Heart left ventricle (tissue), 16 donors: ENCODE data around the gene HS6ST3. TPM values are rescaled to one million over a fixed set of nuclear protein-coding genes. Genes with fewer than 3 reads are reported as not detected.

Source experiments
- ATAC-seq, 4 donors: fragments of 200-7000 bp; cut with Tn5 transposase; one replicate each; pipeline ENCODE4 v1.9.1; 2020 to 2022; ENCODE audit warnings: moderate library complexity in 4 of 4, mild to moderate bottlenecking in 3 of 4, moderate number of reproducible peaks in 1 of 4
- DNase-seq, 5 donors: peaks; one replicate each; pipeline ENCODE4 v3.0.0-alpha.2; 2020
- H3K27ac ChIP-seq, 12 donors: fragments of 200-600 bp; sonication (generic) in 4 of 12; one replicate each; pipeline versions ENCODE4 v1.5.0 to v1.8.0; 2016 to 2022; ENCODE audit warnings: mild to moderate bottlenecking in 2 of 12
- H3K27me3 ChIP-seq, 9 donors: fragments of 200-600 bp; sonication (generic) in 2 of 9; one replicate each; pipeline versions ENCODE4 v1.5.1 to v1.8.0; 2016 to 2022; ENCODE audit warnings: mild to moderate bottlenecking in 3 of 9
- H3K36me3 ChIP-seq, 9 donors: fragments of 200-600 bp; sonication (generic) in 2 of 9; one replicate each; pipeline versions ENCODE4 v1.5.0 to v1.8.0; 2018 to 2022; ENCODE audit warnings: mild to moderate bottlenecking in 2 of 9
- H3K4me1 ChIP-seq, 12 donors: fragments of 200-600 bp; sonication (generic) in 4 of 12; one replicate each; pipeline versions ENCODE4 v1.5.0 to v1.8.0; 2016 to 2022; ENCODE audit warnings: mild to moderate bottlenecking in 3 of 12
- H3K4me3 ChIP-seq, 12 donors: fragments of 200-600 bp; sonication (generic) in 4 of 12; one replicate each; pipeline versions ENCODE4 v1.5.0 to v1.8.0; 2017 to 2022; ENCODE audit warnings: mild to moderate bottlenecking in 9 of 12, moderate library complexity in 4 of 12
- H3K9me3 ChIP-seq, 12 donors: fragments of 200-600 bp; sonication (generic) in 4 of 12; one replicate each; pipeline versions ENCODE4 v1.5.0 to v1.8.0; 2016 to 2022; ENCODE audit warnings: mild to moderate bottlenecking in 1 of 12
- CTCF ChIP-seq, 12 donors: fragments of 200-600 bp; sonication (generic) in 4 of 12; IDR thresholded peaks; one replicate each; pipeline versions ENCODE4 v1.5.0 to v1.8.0; 2018 to 2022; ENCODE audit warnings: antibody characterized with exemption in 12 of 12, mild to moderate bottlenecking in 5 of 12
- POLR2A ChIP-seq, 2 donors: fragments of 450-650 bp; IDR thresholded peaks; one replicate each; pipeline ENCODE4 v1.6.1; 2017; ENCODE audit warnings: antibody characterized with exemption in 2 of 2, mild to moderate bottlenecking in 2 of 2, moderate library complexity in 2 of 2
- WGBS, 4 donors: extraction: QIAGEN DNeasy Blood & Tissue Kit in 2 of 4; methylation state at CpG; one replicate each; pipeline versions ENCODE4 v1.1.5 to v1.1.7; 2013 to 2018; 5-methylcytosine and 5-hydroxymethylcytosine counted together
- intact Hi-C, 10 donors: fragments of 100-400 bp; cut with DNase I; formaldehyde crosslinking; loops; one replicate each; pipeline versions ENCODE4 v1.11.1 to v1.14.2; 2022
- polyA plus RNA-seq, 2 donors: library from polyadenylated mRNA; stranded (reverse); fragments of 200-250 nt; gene quantifications; one replicate each; pipeline ENCODE4 v1.2.3, GENCODE V29; 2013
- total RNA-seq, 9 donors: library from RNA; depleted of rRNA in 2 of 9; stranded (reverse); fragments of >200 nt in 2 of 9; fragmentation: NEBNext Ultra II Directional in 3 of 9; extraction: Animal tissue kit (Norgen Biotek cat#: 25700) in 3 of 9; gene quantifications; one replicate each; pipeline versions ENCODE4 v1.1.0 to v1.2.4, GENCODE V29; 2016 to 2023
- donor health status: ischemic (EF 13 %, LVEDD 7.1; RV severe dilation, severe dysfunction).
- donor health status: healthy with polysubstance abuse.
- donor health status: DM: no; HTN: yes; CAD: no.
- donor health status: DM: no; HTN: no; CAD: no.
- donor health status: ischemic (EF 25% LVEDD 6.9; RV normal size, moderate dysfunction).
- donor health status: ischemic (EF 25% LVEDD 5.7; RV mildly dilated, moderate dysfunction).
- donor health status: healthy.
- donor health status: DM: yes; HTN: yes; CAD: no.
- donor health status: ischemic (EF 35%, LVEDD 5.7; RV mildly dilated, moderate dysfunction).
- donor health status: nonischemic (EF 11% LVEDD 7.7; RV severe dilation, severe dysfunction).
- donor health status: DM: yes; HTN: yes; CAD: no.
- donor health status: PGD.
- donor health status: ischemic (EF 29% LVEDD 5.4; RV normal size, mild dysfunction).
- donor health status: nonischemic (EF 23%, LVEDD 6.1; RV moderate dilation, normal function).

The HS6ST3 gene
- total and polyA plus RNA-seq, 11 donors, result 0.01 to 5.2 (median 1.2) TPM

GRCh38 chr13:96052656-96053002, 37.3 kb upstream of the HS6ST3 start:
- Histone ChIP-seq H3K27me3 (no peaks in the 10 kb centered on the region), H3K4me1 (peaks cover 0 to 13% (median 6%) of the 10 kb centered on the region in 12 donors), H3K36me3 (no peaks in the 10 kb centered on the region), H3K27ac (peak overlapping the region; percentile 11 to 90 (median 78)), H3K9me3 (no peaks in the 10 kb centered on the region), H3K4me3 (peak overlapping the region; percentile 58 to 99 (median 78))
- TF ChIP-seq POLR2A (IDR thresholded peaks at IDR 0.05), result no peak
- TF ChIP-seq CTCF (IDR thresholded peaks at IDR 0.05), result no peak
- no peak for DNase-seq
- intact Hi-C loops, result no loop called here
- 0 to 2% (median 1%) methylated on average over 12 of the region's 12 CpGs for WGBS, 4 donors
- ATAC-seq, result peak in 3 of 4 donors; percentile 21 to 59 (median 25)

DNA sequence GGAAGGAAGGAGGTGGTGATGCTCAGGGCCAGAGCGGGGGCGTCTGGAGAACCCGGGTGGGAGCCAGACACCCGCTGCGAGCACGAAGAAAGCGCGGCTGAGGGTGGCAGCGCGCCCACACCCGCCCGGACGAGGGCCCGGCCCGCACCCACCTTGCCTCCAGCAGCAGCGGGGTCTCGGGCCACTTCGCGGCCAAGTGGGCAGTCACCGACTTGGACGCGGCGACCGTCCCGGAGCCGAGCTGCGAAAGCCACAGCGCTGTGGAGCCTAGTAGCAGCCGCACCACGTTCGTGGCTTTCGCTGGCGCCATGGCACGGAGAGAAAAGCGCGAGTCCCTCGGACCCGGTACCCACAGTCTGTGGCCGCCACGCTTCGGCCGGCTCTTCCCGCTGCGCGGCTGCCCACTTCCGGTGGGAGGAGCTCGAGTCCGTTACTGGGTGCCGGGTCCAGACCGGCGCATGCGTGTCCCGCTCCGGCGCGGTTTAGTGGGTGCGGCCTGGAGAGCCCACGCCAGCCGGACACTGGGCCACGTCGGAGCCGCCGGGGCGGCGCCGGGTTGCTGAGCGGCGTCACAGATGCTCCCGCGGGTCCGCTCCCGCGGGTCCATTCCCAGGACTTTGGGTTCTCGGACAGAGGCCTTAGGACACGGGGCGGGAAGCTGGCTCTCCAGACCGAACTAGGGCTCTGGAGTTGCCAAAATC, 36.8 kb upstream of the HS6ST3 start, which contains the start of gene UGGT2:
Gene UGGT2, minus strand, starts transcription at position 399 of the 701 bp plus-strand sequence. Its CDS starts 89 bp downstream, at position 310.
- intact Hi-C loops, result no loop called here
- 0 to 1% (median 1%) methylated on average over 23 to 77 of the region's 77 CpGs for WGBS, 4 donors
- H3K27me3 ChIP-seq, result no peaks in the 10 kb centered on the region
- no peaks in the 10 kb centered on the region for H3K36me3 ChIP-seq
- no peaks in the 10 kb centered on the region for H3K9me3 ChIP-seq
- peak within 1 kb of the TSS; percentile 58 to 99 (median 78) for H3K4me3 ChIP-seq
- ATAC-seq (peak; percentile 100), DNase-seq (peak; percentile 95 to 98 (median 96))
- TF ChIP-seq POLR2A (IDR thresholded peaks at IDR 0.05) (peak in 1 of 2 donors; percentile 80), CTCF (IDR thresholded peaks at IDR 0.05) (peak in 2 of 12 donors; percentile 36 to 37)
- peak within 1 kb of the TSS; percentile 11 to 90 (median 82) for H3K27ac ChIP-seq
- H3K4me1 ChIP-seq, result peaks cover 0 to 13% (median 6%) of the 10 kb centered on the region in 12 donors

GRCh38 chr13:96065849-96066248, 24.1 kb upstream of the HS6ST3 start:
- 77 to 86% (median 82%) methylated on average over 2 of the region's 2 CpGs for WGBS, 4 donors
- no peak overlapping the region for H3K4me3 ChIP-seq
- H3K36me3 ChIP-seq, result no peaks in the 10 kb centered on the region
- TF ChIP-seq CTCF (IDR thresholded peaks at IDR 0.05) (no peak), POLR2A (IDR thresholded peaks at IDR 0.05) (no peak)
- H3K27me3 ChIP-seq, result peaks cover 0 to 22% (median 0%) of the 10 kb centered on the region in 9 donors
- DNase-seq (no peak), ATAC-seq (no peak)
- intact Hi-C loops, result no loop called here
- no peaks in the 10 kb centered on the region for H3K9me3 ChIP-seq
- no peak overlapping the region for H3K27ac ChIP-seq
- no peaks in the 10 kb centered on the region for H3K4me1 ChIP-seq

- WGBS, 4 donors, result 43 to 61% (median 57%) methylated on average over 2 of the region's 2 CpGs
- intact Hi-C loops, result no loop called here
- peaks cover 0 to 12% (median 0%) of the 10 kb centered on the region in 9 donors for H3K27me3 ChIP-seq
- ATAC-seq (no peak), DNase-seq (no peak)
- H3K4me1 ChIP-seq, result no peaks in the 10 kb centered on the region
- no peak for TF ChIP-seq POLR2A (IDR thresholded peaks at IDR 0.05)
- no peak for TF ChIP-seq CTCF (IDR thresholded peaks at IDR 0.05)
- H3K9me3 ChIP-seq, result no peaks in the 10 kb centered on the region
- H3K36me3 ChIP-seq, result no peaks in the 10 kb centered on the region
- H3K27ac ChIP-seq, result no peak overlapping the region
- H3K4me3 ChIP-seq, result no peak overlapping the region
Measured at GRCh38 chr13:96068729-96069128, 21.2 kb upstream of the HS6ST3 start.
